Gastrocnemius medialis (tissue), 4 donors: ENCODE data around the gene MATN1.

Experiments used
- CTCF ChIP-seq, 5 experiments: fragments of 450-650 bp in 3 of 5; fragments of 200-600 bp in 2 of 5; sonication (generic) in 2 of 5; IDR thresholded peaks in 4 of 5; conservative IDR thresholded peaks in 1 of 5; 1 replicate in 4 of 5; 2 replicates in 1 of 5; pipeline ENCODE4 v1.5.1; 2016 to 2019; ENCODE audit warnings: antibody characterized with exemption in 5 of 5, mild to moderate bottlenecking in 3 of 5, moderate library complexity in 3 of 5
- POLR2A ChIP-seq, 2 donors: fragments of 450-650 bp; IDR thresholded peaks; one replicate each; pipeline ENCODE4 v1.6.1; 2017; ENCODE audit warnings: antibody characterized with exemption in 2 of 2, mild to moderate bottlenecking in 2 of 2, moderate library complexity in 2 of 2

DNA sequence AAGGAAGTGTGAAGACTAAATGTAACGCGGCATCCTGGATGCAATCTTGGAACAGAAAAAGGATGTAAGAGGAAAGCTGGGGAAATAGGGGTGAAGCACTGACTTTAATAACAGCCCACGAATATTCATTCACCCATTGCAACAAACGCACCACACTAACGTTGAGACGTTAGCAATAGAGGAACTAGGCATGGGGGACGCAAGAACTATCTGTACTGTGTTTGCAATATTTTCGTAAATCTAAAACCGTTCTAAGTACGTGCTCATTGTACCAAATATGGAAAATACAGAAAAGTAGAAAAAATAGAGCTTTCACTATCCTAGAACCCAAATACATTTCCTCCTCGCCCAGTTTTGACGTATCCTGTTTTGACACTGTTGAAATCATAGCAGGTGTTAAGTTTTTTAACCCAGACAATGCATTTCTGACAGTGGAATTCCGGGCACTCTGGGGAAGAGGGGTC is 30.3 kb upstream of the MATN1 start:
- TF ChIP-seq CTCF (IDR thresholded peaks at IDR 0.05 in 4 of 5, conservative IDR thresholded peaks at IDR 0.05 in 1 of 5) (no peak), POLR2A (IDR thresholded peaks at IDR 0.05) (no peak)
